GM19372 (cell line): ENCODE data around the gene ITPRID1.
"Not testable (repeated sequence)": the region's sequence is repeated elsewhere in the genome, so short reads cannot be mapped to it uniquely, and the experiment has no call there.

ENCODE experiments used
- ATAC-seq: cut with Tn5 transposase; IDR thresholded peaks from one replicate; pipeline ENCODE4 v1.9.1; 2021; ENCODE audit warnings: mild to moderate bottlenecking, low read depth, moderate library complexity; ENCODE audit not compliant: unreplicated experiment

The ITPRID1 gene

DNA sequence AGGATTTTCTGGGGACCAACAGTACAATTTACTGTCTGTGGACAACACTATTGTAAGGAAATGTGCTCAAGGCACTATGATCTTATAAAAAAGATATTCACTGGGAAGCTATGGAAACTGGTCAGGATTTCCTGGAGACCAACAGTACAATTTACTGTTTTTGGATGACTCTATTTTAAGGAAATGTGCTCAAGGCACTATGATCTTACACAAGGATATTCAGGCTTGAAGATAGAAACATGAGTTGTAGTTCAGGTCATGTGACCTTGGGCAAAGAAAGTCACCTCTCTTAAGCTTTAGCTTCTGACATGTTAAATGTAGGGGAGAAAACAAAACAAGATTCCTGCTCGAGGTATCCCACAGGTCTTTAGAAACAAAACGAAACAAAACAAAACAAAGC lies 1.7 kb upstream of the ITPRID1 start:
- no peak for ATAC-seq

DNA sequence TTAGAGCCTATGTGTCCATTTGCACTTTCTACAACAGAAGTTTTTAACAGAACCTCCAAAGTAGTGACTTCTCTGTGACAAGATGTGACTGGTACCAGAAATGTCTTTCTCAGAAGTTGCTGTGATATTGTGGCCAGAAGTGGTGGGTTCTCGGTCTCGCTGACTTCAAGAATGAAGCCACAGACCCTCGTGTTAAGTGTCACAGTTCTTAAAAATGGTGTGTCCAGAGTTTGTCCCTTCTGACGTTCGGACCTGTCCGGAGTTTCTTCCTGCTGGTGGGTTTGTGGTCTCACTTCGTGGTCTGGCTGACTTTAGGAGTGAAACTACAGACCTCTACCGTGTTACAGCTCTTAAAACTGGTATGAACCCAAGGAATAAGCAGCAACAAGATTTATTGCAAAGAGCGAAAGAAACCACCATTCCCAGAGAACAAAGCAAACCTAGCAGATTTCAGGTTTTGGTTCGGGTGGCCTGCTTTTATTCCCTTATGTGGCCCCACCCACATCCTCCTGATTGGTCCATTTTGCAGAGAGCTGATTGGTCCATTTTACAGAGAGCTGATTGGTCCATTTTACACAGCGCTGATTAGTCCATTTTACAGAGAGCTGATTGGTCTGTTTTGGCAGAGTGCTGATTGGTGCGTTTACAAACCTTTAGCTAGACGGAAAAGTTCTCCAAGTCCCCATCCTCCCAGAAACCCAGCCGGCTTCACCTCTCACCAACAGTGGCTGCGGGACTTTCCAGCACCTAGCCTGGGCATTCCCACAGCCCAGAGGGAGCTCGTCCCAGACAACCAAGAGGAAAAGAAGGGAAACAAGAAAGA lies 3.0 kb downstream of the ITPRID1 start:
- ATAC-seq, result no peak

GRCh38 chr7:31517513-31517912 lies 3.6 kb downstream of the ITPRID1 start:
- ATAC-seq, result no peak

DNA sequence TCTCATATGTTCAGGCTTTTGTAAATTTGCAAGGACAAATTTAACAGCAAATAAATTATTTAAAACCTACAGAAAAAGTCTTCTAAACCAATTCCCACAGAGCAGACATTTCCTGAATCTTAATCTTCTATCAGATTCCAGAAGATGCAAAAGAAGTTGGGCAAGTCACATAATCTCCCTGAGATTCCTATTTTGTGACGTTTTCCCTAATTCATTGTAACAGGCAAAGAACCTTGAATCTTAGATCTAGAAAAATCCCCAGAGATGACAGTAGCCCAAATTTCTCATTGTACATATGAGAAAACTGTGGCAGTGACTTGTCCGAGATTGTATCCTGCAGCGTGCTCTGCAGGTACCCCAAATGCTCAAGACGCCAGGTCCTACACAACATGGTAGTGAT lies 4.9 kb downstream of the ITPRID1 start:
- ATAC-seq, result no peak

DNA sequence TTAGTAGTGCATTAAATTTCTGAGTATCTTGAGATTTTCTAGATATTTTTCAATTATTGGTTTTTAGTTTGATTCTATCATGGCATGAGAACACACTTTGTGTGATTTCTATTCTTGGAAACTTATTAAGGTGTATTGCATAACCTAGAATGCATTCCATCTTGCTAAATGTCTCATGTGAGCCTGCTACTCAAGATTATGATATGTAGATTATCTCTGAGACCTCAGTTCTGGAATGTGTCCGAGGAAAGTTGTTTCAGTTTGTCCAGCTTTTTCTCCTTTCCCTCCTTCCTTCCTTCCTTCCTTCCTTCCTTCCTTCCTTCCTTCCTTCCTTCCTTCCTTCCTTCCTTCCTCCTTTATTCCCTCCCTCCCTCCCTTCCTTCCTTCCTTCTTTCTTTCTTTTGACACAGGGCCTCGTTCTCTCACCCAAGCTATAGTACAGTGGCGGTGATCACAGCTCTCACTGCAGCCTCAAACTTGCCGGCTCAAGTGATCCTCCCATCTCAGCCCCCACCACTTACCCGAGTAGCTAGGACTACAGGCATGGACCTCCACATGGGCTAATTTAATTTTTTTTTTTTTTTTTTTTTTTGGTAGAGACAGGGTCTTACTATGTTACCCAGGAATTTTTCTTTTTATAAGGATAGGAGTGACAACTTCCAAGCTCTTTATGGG lies 7.6 kb downstream of the ITPRID1 start:
- ATAC-seq, result no peak

DNA sequence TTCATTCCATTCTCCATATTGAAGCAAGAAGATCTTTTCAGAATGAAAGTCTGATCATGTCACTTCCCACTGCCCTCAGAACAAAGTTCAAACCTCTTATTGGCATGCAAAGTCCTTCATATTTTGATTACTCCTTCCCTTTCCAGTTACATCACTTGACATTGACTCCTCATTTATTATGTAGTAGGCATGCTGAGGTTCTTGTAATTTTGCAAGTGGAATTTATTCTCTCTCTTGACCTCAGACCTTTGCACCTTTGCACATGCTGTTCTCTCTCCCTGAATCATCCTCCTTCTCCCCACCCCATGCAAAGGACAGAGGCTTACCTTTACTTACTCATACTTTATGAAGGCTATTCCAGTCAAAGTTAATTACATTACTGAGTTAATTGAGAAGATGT lies 13.0 kb downstream of the ITPRID1 start:
- no peak for ATAC-seq

- no peak for ATAC-seq
These were observed 15.2 kb downstream of the ITPRID1 start for GRCh38 chr7:31529103-31529502.

GRCh38 chr7:31540651-31541185 lies 26.8 kb downstream of the ITPRID1 start:
- not testable (repeated sequence) for ATAC-seq

GRCh38 chr7:31545549-31545948 lies 31.7 kb downstream of the ITPRID1 start:
- ATAC-seq, result no peak

- ATAC-seq, result no peak
These were observed 35.7 kb downstream of the ITPRID1 start for GRCh38 chr7:31549611-31550010.

- ATAC-seq, result no peak
These were observed 36.5 kb downstream of the ITPRID1 start for GRCh38 chr7:31550432-31550831.

DNA sequence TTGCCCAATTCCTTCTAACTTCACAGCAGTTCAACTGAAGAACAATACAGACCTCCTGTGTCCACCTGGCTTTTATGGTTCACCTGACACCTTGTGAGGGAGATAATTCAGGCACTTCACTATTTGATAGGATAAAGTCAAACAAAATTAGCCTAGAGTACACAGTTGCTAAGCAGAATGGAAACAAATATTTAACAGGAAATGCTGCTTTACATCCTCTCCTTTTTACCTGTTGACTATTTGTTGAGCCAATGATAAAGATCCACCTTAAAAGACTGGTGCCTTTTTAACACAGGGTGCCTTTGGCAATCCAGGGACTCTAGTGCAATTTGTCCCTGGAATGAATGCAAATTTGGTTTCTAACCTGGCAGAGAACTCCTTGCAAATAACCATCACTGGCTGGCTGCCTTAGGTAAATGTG lies 39.8 kb downstream of the ITPRID1 start:
- no peak for ATAC-seq

DNA sequence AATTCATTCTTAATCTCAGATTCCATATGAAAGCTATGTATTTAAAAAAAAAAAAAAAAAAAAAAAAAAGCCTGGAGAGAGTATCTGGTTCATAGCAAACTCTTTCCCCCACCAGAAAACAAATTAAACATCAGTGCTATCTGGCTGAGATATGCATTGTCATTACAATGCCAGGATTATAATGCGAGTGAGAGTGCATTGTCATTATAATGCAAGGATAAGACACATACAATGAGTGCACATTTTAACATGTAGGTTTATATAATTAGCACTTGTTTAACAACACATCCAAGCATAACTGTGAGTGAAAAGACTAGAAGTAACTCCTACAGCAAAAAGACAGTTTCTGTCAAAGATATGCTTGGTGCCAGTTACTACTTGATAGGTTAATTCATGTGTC lies 48.1 kb downstream of the ITPRID1 start:
- no peak for ATAC-seq

DNA sequence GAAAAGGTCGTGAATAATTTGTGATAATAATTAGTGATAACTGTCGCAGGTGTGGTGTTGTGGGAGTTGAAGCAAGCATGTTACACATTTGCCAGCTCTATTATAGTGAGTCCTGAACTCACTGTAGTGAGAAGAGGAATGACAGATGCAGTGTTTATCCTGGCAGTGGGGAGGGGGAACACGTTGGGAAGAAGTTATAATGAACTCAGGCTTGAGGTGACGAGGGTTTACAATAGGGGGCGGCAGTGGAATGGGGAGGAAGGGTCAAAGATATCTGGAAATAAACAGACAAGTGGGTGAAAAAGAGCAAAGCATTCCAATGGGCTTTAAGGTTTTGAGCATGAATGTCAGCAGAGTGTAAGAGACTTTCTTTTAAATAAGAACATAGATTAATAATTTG lies 49.6 kb downstream of the ITPRID1 start:
- ATAC-seq, result no peak

DNA sequence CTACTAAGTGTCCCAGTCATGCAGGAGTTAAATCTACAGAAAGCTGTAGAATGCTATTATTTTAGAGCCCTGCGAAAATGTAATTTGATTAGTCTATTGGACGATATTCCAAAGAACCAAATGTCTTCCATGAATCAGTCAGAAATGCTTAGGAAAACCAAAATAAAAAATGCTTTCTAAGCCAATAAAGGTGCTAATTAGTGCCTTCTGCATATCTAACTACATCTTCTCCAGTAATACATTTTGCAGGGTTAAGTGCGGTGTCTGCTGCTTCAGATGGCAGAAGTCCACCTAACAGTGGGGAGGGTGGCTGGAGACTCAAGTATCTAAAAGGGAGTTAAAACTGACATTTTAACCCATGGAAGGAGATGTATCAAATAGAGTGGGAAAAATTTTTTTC lies 50.1 kb downstream of the ITPRID1 start:
- no peak for ATAC-seq

GRCh38 chr7:31564661-31565060 lies 50.8 kb downstream of the ITPRID1 start:
- ATAC-seq, result no peak

DNA sequence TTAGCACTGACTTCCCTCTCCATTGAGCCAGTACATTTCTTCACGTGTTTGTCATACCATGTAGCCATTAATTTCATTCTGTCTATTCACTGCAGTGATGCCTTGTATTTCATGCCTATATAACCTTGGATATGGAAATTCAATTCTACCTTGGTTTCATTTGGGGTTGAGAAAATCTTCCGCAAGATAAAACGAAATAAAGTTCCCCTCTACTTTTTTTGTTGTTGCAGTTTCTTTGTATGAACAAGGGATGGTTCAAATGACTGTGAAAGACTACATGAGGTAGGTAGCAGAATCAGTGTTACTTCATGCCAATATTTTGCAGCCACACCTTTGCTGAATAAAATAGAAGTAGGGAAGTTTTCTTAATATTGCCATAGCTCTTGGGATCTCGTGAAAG lies 55.6 kb downstream of the ITPRID1 start:
- no peak for ATAC-seq

DNA sequence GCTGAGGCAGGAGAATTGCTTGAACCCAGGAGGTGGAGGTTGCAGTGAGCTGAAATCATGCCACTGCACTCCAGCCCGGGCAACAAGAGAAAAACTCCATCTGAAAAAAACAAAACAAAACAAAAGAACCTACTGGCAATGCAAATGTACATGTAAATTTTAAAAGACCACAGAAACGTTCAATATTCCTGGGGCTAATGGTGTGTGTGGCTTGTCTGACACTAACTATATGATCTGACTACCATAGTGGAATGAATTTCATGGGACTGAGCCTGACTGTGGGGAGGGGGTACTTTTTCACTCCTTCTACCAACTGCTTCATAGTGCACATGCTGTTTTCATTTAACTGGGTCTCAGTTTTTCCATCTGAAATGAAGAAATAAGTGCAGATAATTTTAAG lies 69.6 kb downstream of the ITPRID1 start:
- ATAC-seq, result no peak

DNA sequence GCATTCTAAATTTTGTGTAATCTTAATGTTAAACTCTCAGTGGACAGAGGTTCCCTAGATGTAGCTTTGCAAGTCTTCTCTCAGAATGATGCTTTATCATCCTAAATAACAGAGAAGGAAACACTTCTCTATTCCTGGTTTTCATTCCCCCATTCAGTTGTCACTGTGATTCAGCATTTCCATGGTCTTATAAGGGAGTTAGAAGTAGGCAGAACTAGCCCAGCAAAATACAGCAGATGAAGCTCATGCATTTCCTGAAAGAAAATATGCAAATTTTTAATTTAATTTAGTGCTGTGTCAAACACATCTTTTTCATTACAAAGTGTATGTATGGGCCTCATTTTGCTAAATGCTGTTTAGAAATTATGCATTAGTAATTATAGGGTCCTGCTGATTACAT lies 70.1 kb downstream of the ITPRID1 start:
- ATAC-seq, result no peak

- no peak for ATAC-seq
These were observed 81.5 kb downstream of the ITPRID1 start for GRCh38 chr7:31595390-31595789.

GRCh38 chr7:31602041-31602625 lies 88.2 kb downstream of the ITPRID1 start:
- ATAC-seq, result no peak
